PC-9 (cell line): ENCODE measurements around the gene GPER1. TPM values are rescaled to one million over a fixed set of nuclear protein-coding genes. Genes with fewer than 3 reads are reported as not detected.
"Not testable (repeated sequence)": the region's sequence is repeated elsewhere in the genome, so short reads cannot be mapped to it uniquely, and the experiment has no call there.

Experiments
- BruUV-seq: library from RNA; stranded (reverse); fragments of 400-500 nt; replicated peaks from 2 replicates; lab custom pipeline; 2021; lab: Mats Ljungman, UMichigan
- CTCF ChIA-PET: fragments of 300-600 bp; sonication (Branson Sonifier 250); formaldehyde crosslinking; loops from one replicate; lab custom pipeline; 2022; ENCODE audit warnings: antibody characterized with exemption; lab: Charles Lee
- POLR2A ChIA-PET: fragments of 300-600 bp; sonication (Branson Sonifier 250); formaldehyde crosslinking; loops from one replicate; lab custom pipeline; 2022; ENCODE audit warnings: antibody characterized with exemption; ENCODE audit not compliant: unreplicated experiment; lab: Charles Lee
- DNase-seq, 2 experiments: peaks; one replicate each; pipeline versions ENCODE4 v3.0.0 to v3.0.0-alpha.2; 2015 to 2022; ENCODE audit warnings: mixed read lengths in 1 of 2
- H2AFZ ChIP-seq: fragments of 200-600 bp; sonication (generic); 2 replicates; pipeline ENCODE4 v1.8.1; 2017; ENCODE audit warnings: antibody characterized with exemption
- H3F3A ChIP-seq: fragments of 200-600 bp; sonication (generic); 2 replicates; pipeline ENCODE4 v1.8.1; 2017; ENCODE audit warnings: antibody characterized with exemption, mild to moderate bottlenecking, low read depth; ENCODE audit not compliant: insufficient read depth
- H3K27ac ChIP-seq: fragments of 200-600 bp; sonication (generic); 2 replicates; pipeline ENCODE4 v1.6.1; 2016; ENCODE audit warnings: mixed run types
- H3K27me3 ChIP-seq: fragments of 200-600 bp; sonication (generic); 2 replicates; pipeline ENCODE4 v1.6.1; 2016; ENCODE audit warnings: low read depth, mixed run types; ENCODE audit not compliant: insufficient read depth
- H3K36me3 ChIP-seq: fragments of 200-600 bp; sonication (generic); 2 replicates; pipeline ENCODE4 v1.6.1; 2016; ENCODE audit warnings: low read depth, mixed run types
- H3K4me1 ChIP-seq: fragments of 200-600 bp; sonication (generic); replicated peaks from 2 replicates; pipeline ENCODE4 v1.6.1; 2016; ENCODE audit warnings: mixed run types; ENCODE audit not compliant: insufficient read depth
- H3K4me2 ChIP-seq: fragments of 200-600 bp; sonication (generic); 2 replicates; pipeline ENCODE4 v1.6.1; 2017; ENCODE audit warnings: mixed run types
- H3K4me3 ChIP-seq: fragments of 200-600 bp; sonication (generic); 2 replicates; pipeline ENCODE4 v1.6.1; 2016; ENCODE audit warnings: mixed run types
- H3K79me2 ChIP-seq: fragments of 200-600 bp; sonication (generic); 2 replicates; pipeline ENCODE4 v1.6.1; 2017; ENCODE audit warnings: low read depth, mixed run types
- H3K9me2 ChIP-seq: fragments of 200-600 bp; sonication (generic); 2 replicates; pipeline ENCODE4 v1.8.1; 2017; ENCODE audit warnings: mild to moderate bottlenecking; ENCODE audit not compliant: insufficient read depth
- H3K9me3 ChIP-seq: fragments of 200-600 bp; sonication (generic); 2 replicates; pipeline ENCODE4 v1.8.1; 2016; ENCODE audit warnings: low read depth; ENCODE audit not compliant: insufficient read depth
- H4K20me1 ChIP-seq: fragments of 200-600 bp; sonication (generic); 2 replicates; pipeline ENCODE4 v1.8.1; 2017; ENCODE audit not compliant: insufficient read depth
- CTCF ChIP-seq: fragments of 200-600 bp; sonication (generic); conservative IDR thresholded peaks from 2 replicates; pipeline ENCODE4 v1.6.1; 2017; ENCODE audit warnings: mixed run types, antibody characterized with exemption, mild to moderate bottlenecking, moderate library complexity
- EZH2 ChIP-seq: fragments of 200-600 bp; sonication (generic); IDR thresholded peaks from 2 replicates; pipeline ENCODE4 v1.8.0; 2017; ENCODE audit warnings: antibody characterized with exemption, low read depth
- intact Hi-C: fragments of 100-400 bp; cut with micrococcal nuclease; formaldehyde crosslinking; loops from one replicate; pipeline ENCODE4 v1.10.0; 2022; ENCODE audit not compliant: unreplicated experiment
- total RNA-seq: library from RNA; stranded (reverse); gene quantifications from 2 replicates; pipeline ENCODE4 v1.2.3, GENCODE V29; 2021

Gene GPER1
- total RNA-seq, 1 experiment from 2014 or later: 0.37 TPM

GRCh38 chr7:1141651-1142050 is 53.7 kb downstream of the GPER1 start:
- no peak overlapping the region for H3K27ac ChIP-seq
- H3F3A ChIP-seq: peaks cover 26% of the 10 kb centered on the region
- no peak overlapping the region for H3K4me2 ChIP-seq
- ChIA-PET POLR2A (no interaction called here), CTCF (no interaction called here)
- intact Hi-C loops: no loop called here
- no peaks in the 10 kb centered on the region for H3K9me3 ChIP-seq
- H3K36me3 ChIP-seq: no peaks in the 10 kb centered on the region
- no peak overlapping the region for H3K4me3 ChIP-seq
- DNase-seq: no peak
- no peaks in the 10 kb centered on the region for H3K9me2 ChIP-seq
- TF ChIP-seq CTCF: no peak
- TF ChIP-seq EZH2: no peak
- H2AFZ ChIP-seq: no peak overlapping the region
- no peaks in the 10 kb centered on the region for H3K27me3 ChIP-seq
- H4K20me1 ChIP-seq: 0 out of 2 replicates have a peak, but pooled peaks cover 6% of the 10 kb centered on the region
- peaks cover 18% of the 10 kb centered on the region for H3K4me1 ChIP-seq
- peaks cover 11% of the 10 kb centered on the region for H3K79me2 ChIP-seq
- BruUV-seq: no TSS peak

GRCh38 chr7:1142051-1142635 is 54.2 kb downstream of the GPER1 start:
- Histone ChIP-seq H3F3A (peaks cover 21% of the 10 kb centered on the region), H4K20me1 (0 out of 2 replicates have a peak, but pooled peaks cover 1% of the 10 kb centered on the region), H3K36me3 (no peaks in the 10 kb centered on the region), H3K27ac (no peak overlapping the region), H3K9me2 (no peaks in the 10 kb centered on the region), H3K4me2 (no peak overlapping the region), H3K27me3 (no peaks in the 10 kb centered on the region), H2AFZ (no peak overlapping the region), H3K79me2 (peaks cover 6% of the 10 kb centered on the region), H3K4me3 (no peak overlapping the region), H3K9me3 (no peaks in the 10 kb centered on the region), H3K4me1 (peaks cover 13% of the 10 kb centered on the region)
- TF ChIP-seq CTCF (no peak), EZH2 (no peak)
- intact Hi-C loops: no loop called here
- ChIA-PET POLR2A (no interaction called here), CTCF (interaction anchor here (0.5 kb wide), 1 partner anchor 16 kb away, joined by 3 read pairs; no protein-coding TSS in a partner anchor)
- no peak for DNase-seq
- no TSS peak for BruUV-seq

- H3K27ac ChIP-seq, H3K36me3 ChIP-seq, H3K4me3 ChIP-seq, intact Hi-C loops, DNase-seq, POLR2A ChIA-PET, H4K20me1 ChIP-seq, H3K9me3 ChIP-seq, H3K4me1 ChIP-seq, H3K4me2 ChIP-seq, H2AFZ ChIP-seq, H3K27me3 ChIP-seq, H3K9me2 ChIP-seq, H3K79me2 ChIP-seq, BruUV-seq: not testable (repeated sequence)
- CTCF ChIA-PET: interaction anchor here (0.6 kb wide), 1 partner anchor 157 kb away, joined by 3 read pairs; no protein-coding TSS in a partner anchor
- H3F3A ChIP-seq: peaks cover 16% of the 10 kb centered on the region
Observed at GRCh38 chr7:1143031-1143430, 55.1 kb downstream of the GPER1 start.

Other genes starting within 250 kb of the GPER1 start
- gene GET4, start 211.6 kb upstream of the GPER1 start, total RNA-seq: 120 and 166 TPM in 2 replicates
- gene ADAP1, start 133.4 kb upstream of the GPER1 start, total RNA-seq: 73.9 and 102 TPM in 2 replicates
- gene COX19, start 112.6 kb upstream of the GPER1 start, total RNA-seq: 28.9 and 29.3 TPM in 2 replicates
- 0.63 TPM in 1 of 2 replicates, not detected in the other for gene CYP2W1, start 104.9 kb upstream of the GPER1 start, total RNA-seq
- 3.4 and 4.3 TPM in 2 replicates for gene GPR146, start 43.6 kb upstream of the GPER1 start, total RNA-seq
- 51.2 and 65.1 TPM in 2 replicates for gene ZFAND2A, start 72.1 kb downstream of the GPER1 start, total RNA-seq
- not detected in 2 replicates for gene UNCX, start 144.8 kb downstream of the GPER1 start, total RNA-seq